Right lobe of liver (tissue), 6 donors: ENCODE measurements around the gene DOCK2. TPM values are rescaled to one million over a fixed set of nuclear protein-coding genes. Genes with fewer than 3 reads are reported as not detected.

Source experiments
- ATAC-seq, 4 donors: fragments of 200-7000 bp; cut with Tn5 transposase; one replicate each; pipeline ENCODE4 v1.9.1; 2020; ENCODE audit warnings: mild to moderate bottlenecking in 4 of 4, moderate library complexity in 4 of 4
- DNase-seq, 3 donors: peaks; one replicate each; pipeline ENCODE4 v3.0.0-alpha.2; 2020
- H3K27ac ChIP-seq, 3 donors: fragments of 200-600 bp; one replicate each; pipeline ENCODE4 v1.8.0; 2022
- H3K27me3 ChIP-seq, 2 donors: fragments of 200-600 bp; one replicate each; pipeline ENCODE4 v1.8.0; 2022
- H3K36me3 ChIP-seq, 4 donors: fragments of 200-600 bp; sonication (generic) in 1 of 4; one replicate each; pipeline versions ENCODE4 v1.5.1 to v1.8.0; 2017 to 2022; ENCODE audit warnings: control low read depth in 1 of 4
- H3K4me1 ChIP-seq, 4 donors: fragments of 200-600 bp; sonication (generic) in 1 of 4; one replicate each; pipeline versions ENCODE4 v1.5.1 to v1.8.0; 2017 to 2022; ENCODE audit warnings: control low read depth in 1 of 4
- H3K4me3 ChIP-seq, 3 donors: fragments of 200-600 bp; one replicate each; pipeline ENCODE4 v1.8.0; 2022
- H3K9me3 ChIP-seq, 4 donors: fragments of 200-600 bp; sonication (generic) in 1 of 4; one replicate each; pipeline versions ENCODE4 v1.5.1 to v1.8.0; 2017 to 2022; ENCODE audit warnings: control low read depth in 1 of 4
- POLR2A ChIP-seq: fragments of 450-650 bp; IDR thresholded peaks from one replicate; pipeline ENCODE4 v1.6.1; 2017; ENCODE audit warnings: antibody characterized with exemption, mild to moderate bottlenecking
- WGBS: methylation state at CpG from one replicate; pipeline ENCODE4 v1.1.6; 2018; ENCODE audit warnings: low coverage, low lambda C conversion rate; ENCODE audit not compliant: insufficient coverage; ENCODE audit errors: missing lambda C conversion rate; 5-methylcytosine and 5-hydroxymethylcytosine counted together
- intact Hi-C, 2 donors: fragments of 100-400 bp; cut with DNase I; formaldehyde crosslinking; loops; one replicate each; pipeline versions ENCODE4 v1.11.2 to v1.14.1; 2022
- total RNA-seq, 6 experiments: library from RNA; depleted of rRNA in 2 of 6; stranded (reverse); fragments of >200 nt in 2 of 6; fragmentation: NEBNext Ultra II Directional in 3 of 6; extraction: Animal tissue kit (Norgen Biotek cat#: 25700) in 3 of 6; gene quantifications; one replicate each; pipeline versions ENCODE4 v1.1.0 to v1.2.4, GENCODE V29; 2016 to 2023
- TF ChIP-seq, protein P1 (sequence below), 4 donors: fragments of 200-600 bp in 3 of 4; fragments of 450-650 bp in 1 of 4; IDR thresholded peaks; one replicate each; pipeline versions ENCODE4 v1.5.1 to v1.8.0; 2016 to 2022; ENCODE audit warnings: antibody characterized with exemption in 4 of 4, mild to moderate bottlenecking in 2 of 4
- donor health status: DM: no; HTN: yes; CAD: no.
- donor health status: DM: no; HTN: no; CAD: no.
- donor health status: DM: no; HTN: no; CAD: no.
- donor health status: DM: no; HTN: yes; CAD: no.
- donor health status: DM: no; HTN: yes; CAD: no.

The DOCK2 gene
- total RNA-seq, 6 experiments from 2014 or later, result 5.0 to 14.5 (median 7.4) TPM

DNA sequence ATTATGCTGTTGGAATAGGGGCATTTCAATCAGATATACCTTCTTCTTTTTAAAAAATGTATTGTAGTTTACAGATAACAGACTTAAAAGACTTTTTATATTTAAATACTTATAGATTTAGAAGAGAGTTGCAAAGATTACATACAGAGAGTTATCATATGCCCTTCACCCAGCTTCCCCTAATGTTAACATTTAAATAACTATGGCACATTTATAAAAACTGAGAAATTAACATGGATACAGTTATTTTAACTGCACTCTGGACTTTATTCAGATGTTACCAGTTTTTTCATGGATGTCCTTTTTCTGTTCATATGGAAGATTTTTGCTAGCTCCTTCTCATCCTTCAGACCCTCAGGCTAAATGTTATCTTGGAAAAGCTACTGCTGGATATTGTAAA, 123.2 kb downstream of the DOCK2 start:
- TF ChIP-seq, protein P1, sequence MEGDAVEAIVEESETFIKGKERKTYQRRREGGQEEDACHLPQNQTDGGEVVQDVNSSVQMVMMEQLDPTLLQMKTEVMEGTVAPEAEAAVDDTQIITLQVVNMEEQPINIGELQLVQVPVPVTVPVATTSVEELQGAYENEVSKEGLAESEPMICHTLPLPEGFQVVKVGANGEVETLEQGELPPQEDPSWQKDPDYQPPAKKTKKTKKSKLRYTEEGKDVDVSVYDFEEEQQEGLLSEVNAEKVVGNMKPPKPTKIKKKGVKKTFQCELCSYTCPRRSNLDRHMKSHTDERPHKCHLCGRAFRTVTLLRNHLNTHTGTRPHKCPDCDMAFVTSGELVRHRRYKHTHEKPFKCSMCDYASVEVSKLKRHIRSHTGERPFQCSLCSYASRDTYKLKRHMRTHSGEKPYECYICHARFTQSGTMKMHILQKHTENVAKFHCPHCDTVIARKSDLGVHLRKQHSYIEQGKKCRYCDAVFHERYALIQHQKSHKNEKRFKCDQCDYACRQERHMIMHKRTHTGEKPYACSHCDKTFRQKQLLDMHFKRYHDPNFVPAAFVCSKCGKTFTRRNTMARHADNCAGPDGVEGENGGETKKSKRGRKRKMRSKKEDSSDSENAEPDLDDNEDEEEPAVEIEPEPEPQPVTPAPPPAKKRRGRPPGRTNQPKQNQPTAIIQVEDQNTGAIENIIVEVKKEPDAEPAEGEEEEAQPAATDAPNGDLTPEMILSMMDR (IDR thresholded peaks at IDR 0.05), result no peak
- TF ChIP-seq POLR2A, result no peak
- no peaks in the 10 kb centered on the region for H3K36me3 ChIP-seq
- ATAC-seq (no peak), DNase-seq (no peak)
- no peaks in the 10 kb centered on the region for H3K4me1 ChIP-seq
- intact Hi-C loops, result no loop called here
- H3K4me3 ChIP-seq, result no peak overlapping the region
- H3K27ac ChIP-seq, result no peak overlapping the region
- no peaks in the 10 kb centered on the region for H3K9me3 ChIP-seq
- no peaks in the 10 kb centered on the region for H3K27me3 ChIP-seq

DNA sequence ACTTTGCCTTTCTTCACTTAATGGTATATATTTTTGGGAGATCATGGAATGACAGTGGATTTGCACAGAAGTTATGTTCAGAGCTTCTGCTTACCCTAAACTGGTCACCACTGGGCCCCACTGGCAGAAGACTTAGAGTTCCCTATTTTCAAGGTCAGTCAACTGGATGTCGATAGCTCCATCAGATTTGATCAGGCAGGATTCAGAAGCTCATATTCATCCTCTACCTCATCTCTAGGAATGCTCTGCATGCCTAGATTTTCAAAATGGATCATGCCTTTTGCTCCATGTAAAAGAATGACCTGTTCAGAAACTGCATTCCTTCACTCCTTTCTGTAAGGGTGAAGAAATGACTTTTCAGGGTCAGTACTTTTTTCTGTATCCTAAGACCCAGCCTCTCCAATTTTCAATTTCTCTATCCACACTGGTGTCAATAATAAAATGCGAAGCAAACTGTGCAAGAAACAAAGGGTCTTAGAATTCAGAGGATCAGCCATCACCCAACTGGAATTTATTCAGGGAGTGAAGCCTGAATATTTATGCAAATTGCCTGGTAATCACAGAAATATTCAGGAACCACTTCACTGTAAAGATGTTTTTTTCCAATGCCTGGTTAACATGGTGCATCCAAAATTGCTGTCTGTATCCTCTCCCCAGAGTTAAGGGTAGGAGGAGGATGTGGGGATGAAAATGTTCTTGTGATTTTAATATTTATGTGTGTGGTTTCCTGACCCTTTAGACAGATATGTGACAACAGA, 125.4 kb downstream of the DOCK2 start:
- H3K9me3 ChIP-seq, result no peaks in the 10 kb centered on the region
- ATAC-seq (no peak), DNase-seq (no peak)
- H3K4me1 ChIP-seq, result no peaks in the 10 kb centered on the region
- no peak overlapping the region for H3K4me3 ChIP-seq
- no peaks in the 10 kb centered on the region for H3K27me3 ChIP-seq
- no peak overlapping the region for H3K27ac ChIP-seq
- no peak for TF ChIP-seq POLR2A
- TF ChIP-seq, protein P1 (IDR thresholded peaks at IDR 0.05), result no peak
- H3K36me3 ChIP-seq, result no peaks in the 10 kb centered on the region
- intact Hi-C loops, result no loop called here
- WGBS, result 53% methylated on average over 2 of the region's 2 CpGs

DNA sequence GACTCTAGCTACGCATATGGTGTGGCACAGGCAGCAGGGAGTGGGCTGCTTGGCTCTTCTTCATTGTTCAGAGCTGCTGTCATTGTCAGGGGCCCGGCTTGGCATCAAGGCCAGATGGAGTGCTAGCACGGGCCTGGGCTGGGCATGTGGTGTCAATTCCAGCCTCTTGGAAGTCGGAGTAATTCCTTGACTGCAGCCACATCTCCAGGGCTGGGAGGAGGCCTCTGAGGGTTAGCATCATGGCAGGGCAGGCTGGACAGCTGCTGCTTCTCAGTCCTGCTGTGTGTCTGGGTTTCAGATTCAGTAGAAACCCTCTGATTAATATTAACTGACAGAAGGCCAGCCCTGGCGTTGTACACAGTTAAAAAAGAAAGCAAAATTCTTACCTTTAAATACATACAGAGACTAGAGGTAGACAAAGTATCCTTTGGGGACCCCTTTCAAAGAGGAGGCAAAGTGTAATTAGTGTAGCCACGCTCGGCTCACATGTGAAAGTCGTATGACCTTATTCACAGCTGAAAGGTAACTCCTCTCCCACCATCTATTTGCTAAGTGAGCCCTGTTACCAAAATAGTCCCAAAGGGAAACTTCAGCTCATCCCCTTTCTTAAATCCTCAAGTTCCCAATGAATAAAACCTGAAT, 126.4 kb downstream of the DOCK2 start:
- DNase-seq, result no peak

DNA sequence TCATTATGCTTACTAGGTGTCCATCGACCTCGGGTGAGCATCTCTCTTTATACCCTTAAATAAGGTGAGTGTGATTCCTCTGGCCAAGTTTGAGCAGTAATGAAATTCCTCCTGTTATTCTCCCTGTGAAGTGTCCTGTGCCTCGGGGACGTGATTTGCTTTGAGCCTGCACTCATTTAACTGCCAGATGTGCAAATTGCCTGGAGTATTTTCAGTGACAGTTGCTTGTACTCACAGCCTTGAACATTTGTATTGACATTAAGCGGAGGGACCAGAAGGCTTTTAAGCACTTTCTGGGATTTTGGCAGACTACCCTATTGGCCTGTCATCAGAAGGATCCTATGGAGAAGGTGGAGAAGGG, 126.9 kb downstream of the DOCK2 start:
- Histone ChIP-seq H3K36me3 (no peaks in the 10 kb centered on the region), H3K27me3 (no peaks in the 10 kb centered on the region), H3K4me3 (no peak overlapping the region), H3K27ac (no peak overlapping the region), H3K4me1 (no peaks in the 10 kb centered on the region), H3K9me3 (no peaks in the 10 kb centered on the region)
- ATAC-seq (no peak), DNase-seq (no peak)
- intact Hi-C loops, result no loop called here
- no peak for TF ChIP-seq POLR2A
- TF ChIP-seq, protein P1 (IDR thresholded peaks at IDR 0.05), result no peak
- 72% methylated on average over 3 of the region's 5 CpGs for WGBS

More for the DNA sequence above, 126.4 kb downstream of the DOCK2 start:
- TF ChIP-seq POLR2A, result no peak
- TF ChIP-seq, protein P1 (IDR thresholded peaks at IDR 0.05), result no peak
- intact Hi-C loops, result no loop called here
- H3K9me3 ChIP-seq, result no peaks in the 10 kb centered on the region
- no peak for ATAC-seq
- WGBS, result 55% methylated on average over 8 of the region's 8 CpGs
- H3K36me3 ChIP-seq, result no peaks in the 10 kb centered on the region
- H3K27me3 ChIP-seq, result no peaks in the 10 kb centered on the region
- H3K4me3 ChIP-seq, result no peak overlapping the region
- no peaks in the 10 kb centered on the region for H3K4me1 ChIP-seq
- no peak overlapping the region for H3K27ac ChIP-seq
